GM12865 (cell line): Measurements from ENCODE around the gene NGEF.

Experiments
- DNase-seq: peaks from one replicate; pipeline ENCODE4 v3.0.0; 2010; ENCODE audit warnings: low read depth
- H3K4me3 ChIP-seq: 2 replicates; pipeline ENCODE4 v1.5.1; 2011; ENCODE audit warnings: mild to moderate bottlenecking, low read depth, low read length, control low read depth
- CTCF ChIP-seq: IDR thresholded peaks from 2 replicates; pipeline ENCODE4 v1.5.1; 2011; ENCODE audit warnings: low read length, control low read depth, low read depth, inconsistent platforms; ENCODE audit not compliant: insufficient read depth; ENCODE audit errors: missing control alignments

NGEF gene

DNA sequence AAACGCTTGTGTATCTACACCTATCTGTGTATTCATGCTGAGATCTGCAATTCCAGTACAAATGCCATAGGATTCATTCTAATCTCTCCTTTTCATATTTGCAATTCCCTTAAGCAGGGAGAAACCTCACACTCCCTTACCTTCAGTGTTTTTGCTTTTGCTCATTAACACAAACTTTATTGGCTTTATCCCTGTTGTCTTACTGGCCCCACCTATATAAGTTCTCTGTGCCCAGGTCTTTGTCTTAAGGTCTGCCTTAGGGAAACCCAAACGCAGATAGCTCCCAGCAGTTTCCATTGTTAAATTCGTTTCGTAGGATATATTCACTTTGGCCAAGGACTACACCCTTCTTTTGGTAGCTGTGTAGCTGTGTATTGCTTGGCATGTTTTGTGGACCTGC is 147.0 kb downstream of the NGEF start:
- no peak for DNase-seq
- no peak overlapping the region for H3K4me3 ChIP-seq
- TF ChIP-seq CTCF: no peak

GRCh38 chr2:232865165-232865564 is 147.9 kb downstream of the NGEF start:
- no peak for DNase-seq
- TF ChIP-seq CTCF: no peak
- H3K4me3 ChIP-seq: no peak overlapping the region

GRCh38 chr2:232863996-232864395 is 149.1 kb downstream of the NGEF start:
- no peak overlapping the region for H3K4me3 ChIP-seq
- TF ChIP-seq CTCF: no peak
- DNase-seq: no peak

DNA sequence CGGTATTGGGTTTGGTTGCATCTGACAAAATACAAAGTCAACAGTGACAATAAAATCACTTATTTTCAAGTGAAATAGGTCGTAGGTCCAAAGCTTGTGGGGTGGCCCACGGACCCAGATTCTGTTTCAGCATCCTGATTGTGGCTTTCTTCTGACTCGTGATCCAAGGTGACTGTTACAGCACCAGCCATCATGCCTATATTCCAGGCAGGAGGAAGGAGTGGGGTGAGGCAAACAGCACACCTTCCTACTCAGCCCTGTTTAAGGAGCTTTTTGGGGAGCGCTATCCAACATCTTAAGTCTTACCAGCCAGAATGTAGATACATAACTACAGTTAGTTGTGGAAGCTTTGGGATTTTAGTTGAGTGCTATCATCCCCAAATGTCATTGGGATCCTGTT is 151.7 kb downstream of the NGEF start:
- no peak for DNase-seq
- H3K4me3 ChIP-seq: no peak overlapping the region
- no peak for TF ChIP-seq CTCF

GRCh38 chr2:232860593-232861241 is 152.3 kb downstream of the NGEF start:
- no peak for DNase-seq
- H3K4me3 ChIP-seq: no peak overlapping the region
- TF ChIP-seq CTCF: no peak

GRCh38 chr2:232859385-232859916 is 153.6 kb downstream of the NGEF start:
- no peak for DNase-seq
- no peak overlapping the region for H3K4me3 ChIP-seq
- TF ChIP-seq CTCF: no peak

- no peak overlapping the region for H3K4me3 ChIP-seq
- no peak for DNase-seq
- no peak for TF ChIP-seq CTCF
Observed at GRCh38 chr2:232857158-232857563, 155.9 kb downstream of the NGEF start.
